GM13976 (cell line): Measurements from ENCODE around the gene CABP4.

Experiments used
- DNase-seq: peaks from one replicate; pipeline ENCODE4 v3.0.0; 2012; ENCODE audit warnings: low spot score
- CTCF ChIP-seq: IDR thresholded peaks from 2 replicates; pipeline ENCODE4 v1.5.1; 2012; ENCODE audit warnings: borderline replicate concordance, mild to moderate bottlenecking; ENCODE audit not compliant: insufficient read depth; ENCODE audit errors: extremely low read depth, missing control alignments, control extremely low read depth
- in situ Hi-C: fragments of 300-500 bp; cut with MboI; formaldehyde crosslinking; loops from one replicate; pipeline ENCODE4 v1.12.0; 2022; ENCODE audit warnings: low sequenced_read_pairs, mixed read lengths, inconsistent platforms; ENCODE audit not compliant: unreplicated experiment

Gene CABP4

GRCh38 chr11:67413266-67413849 is 41.8 kb upstream of the CABP4 start:
- TF ChIP-seq CTCF = no peak
- no peak for DNase-seq
- in situ Hi-C loops = no loop called here

DNA sequence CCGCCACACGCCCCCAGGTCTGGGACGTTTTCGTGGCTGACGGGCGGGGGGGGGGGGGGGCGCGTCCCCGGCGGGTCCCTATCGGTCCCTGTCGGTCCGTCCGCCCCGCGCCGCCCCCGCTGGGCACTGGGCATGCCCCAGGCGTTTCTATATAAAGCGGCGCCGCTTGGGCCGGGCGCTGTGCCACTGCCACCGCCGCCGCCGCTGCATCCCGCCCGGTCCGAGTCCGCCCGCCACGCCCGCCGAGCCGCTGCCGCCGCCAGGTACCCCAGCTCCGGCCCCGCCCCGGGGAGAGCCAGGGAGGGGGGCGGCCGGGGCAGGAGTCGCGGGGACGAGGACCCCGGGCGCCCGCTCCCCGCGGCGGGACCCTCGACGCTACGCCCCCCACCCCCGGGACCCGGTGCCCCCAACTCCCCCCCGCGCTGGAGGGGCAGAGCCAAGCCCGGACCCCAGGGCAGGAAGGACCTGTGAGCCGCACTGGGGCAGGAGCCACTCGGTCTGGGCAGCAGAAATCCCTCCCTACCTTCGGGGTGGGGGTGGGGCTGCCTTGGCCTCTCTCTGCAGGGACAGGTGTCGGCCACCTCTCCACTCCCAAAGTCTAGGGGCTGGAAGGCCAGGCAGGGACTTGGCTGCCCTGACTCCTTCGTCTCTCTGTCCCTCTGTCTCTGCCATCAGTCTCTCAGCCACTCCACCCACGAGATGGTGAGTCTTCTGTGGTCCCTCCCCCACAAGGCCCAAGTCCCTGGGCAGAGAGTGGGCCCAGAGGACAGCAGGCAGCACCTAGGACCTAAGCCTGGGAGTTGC is 39.5 kb upstream of the CABP4 start, which contains the start of gene CARNS1:
TSS of gene CARNS1 (plus strand) at position 178 of the 804 bp plus-strand sequence. CDS start at position 700, 522 bp downstream.
- in situ Hi-C loops = no loop called here
- no peak for DNase-seq
- no peak for TF ChIP-seq CTCF

DNA sequence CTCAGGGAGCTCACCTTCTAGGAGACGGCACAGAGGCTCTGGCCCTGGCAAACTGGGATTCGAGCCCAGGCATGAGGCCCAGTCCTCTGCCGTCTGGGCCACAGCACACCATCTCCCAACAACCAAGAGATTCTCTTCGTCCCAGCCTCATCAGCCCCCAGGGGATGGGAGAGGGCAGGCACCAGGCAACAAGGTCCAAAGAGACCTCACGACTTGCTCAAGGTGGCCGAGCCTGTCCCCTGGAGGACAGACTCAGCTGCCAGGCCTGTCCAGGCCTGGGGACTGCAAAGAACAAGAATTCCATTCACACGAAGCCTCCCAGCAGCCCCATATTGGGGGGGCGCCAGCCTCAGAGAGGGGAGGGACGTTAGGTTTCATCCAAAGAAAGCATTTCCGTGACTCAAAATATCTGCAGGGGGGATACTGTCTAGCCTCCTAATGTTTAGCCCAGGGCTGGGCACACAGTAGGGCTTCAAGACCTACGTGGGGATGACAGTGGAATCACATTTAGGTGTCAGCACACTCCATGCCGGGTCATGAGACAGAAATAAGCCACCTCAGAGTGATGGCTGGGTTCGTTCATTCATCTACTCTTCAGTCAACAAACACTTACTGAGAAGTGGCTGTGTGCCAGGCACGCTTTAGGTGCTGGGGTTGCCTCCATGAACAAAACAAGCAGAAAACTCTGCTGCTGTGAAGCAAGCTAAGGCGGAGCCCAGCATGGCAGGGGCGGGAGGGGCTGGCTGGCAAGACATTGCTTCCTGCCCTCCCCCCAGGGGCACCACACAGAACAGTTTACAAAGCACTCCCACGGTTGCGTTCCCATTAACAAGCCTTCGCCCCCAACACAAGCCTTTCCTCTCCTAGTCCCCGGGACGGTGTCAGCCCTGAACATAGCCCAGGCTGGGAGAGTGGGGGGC is 38.5 kb upstream of the CABP4 start:
- in situ Hi-C loops = no loop called here
- no peak for DNase-seq
- no peak for TF ChIP-seq CTCF

DNA sequence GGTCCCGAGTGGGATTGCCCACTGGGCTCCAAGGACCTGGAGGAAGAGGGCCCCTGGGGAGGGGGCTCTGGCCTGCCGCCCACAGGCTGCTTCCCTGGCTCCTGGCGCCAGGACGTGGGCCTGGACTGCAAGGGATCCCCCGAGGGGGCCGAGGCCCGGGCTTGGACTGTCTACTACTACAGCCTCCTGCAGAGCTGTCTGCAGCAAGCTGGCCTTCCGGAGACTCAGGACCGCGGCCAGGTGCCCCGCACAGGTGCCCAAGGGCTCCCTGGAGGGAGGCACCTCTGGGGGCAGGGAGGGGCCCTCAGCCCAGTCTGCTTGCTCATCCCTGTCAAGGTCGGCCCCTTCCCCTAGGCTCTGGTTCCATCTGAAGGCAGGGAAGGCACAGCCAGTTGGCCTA is 37.7 kb upstream of the CABP4 start:
- in situ Hi-C loops = no loop called here
- DNase-seq = no peak
- TF ChIP-seq CTCF = no peak

- DNase-seq = no peak
- in situ Hi-C loops = no loop called here
- no peak for TF ChIP-seq CTCF
Measured at GRCh38 chr11:67418476-67419281, 36.5 kb upstream of the CABP4 start.
